Measurements from ENCODE around the gene ROR1.

Gene ROR1

DNA sequence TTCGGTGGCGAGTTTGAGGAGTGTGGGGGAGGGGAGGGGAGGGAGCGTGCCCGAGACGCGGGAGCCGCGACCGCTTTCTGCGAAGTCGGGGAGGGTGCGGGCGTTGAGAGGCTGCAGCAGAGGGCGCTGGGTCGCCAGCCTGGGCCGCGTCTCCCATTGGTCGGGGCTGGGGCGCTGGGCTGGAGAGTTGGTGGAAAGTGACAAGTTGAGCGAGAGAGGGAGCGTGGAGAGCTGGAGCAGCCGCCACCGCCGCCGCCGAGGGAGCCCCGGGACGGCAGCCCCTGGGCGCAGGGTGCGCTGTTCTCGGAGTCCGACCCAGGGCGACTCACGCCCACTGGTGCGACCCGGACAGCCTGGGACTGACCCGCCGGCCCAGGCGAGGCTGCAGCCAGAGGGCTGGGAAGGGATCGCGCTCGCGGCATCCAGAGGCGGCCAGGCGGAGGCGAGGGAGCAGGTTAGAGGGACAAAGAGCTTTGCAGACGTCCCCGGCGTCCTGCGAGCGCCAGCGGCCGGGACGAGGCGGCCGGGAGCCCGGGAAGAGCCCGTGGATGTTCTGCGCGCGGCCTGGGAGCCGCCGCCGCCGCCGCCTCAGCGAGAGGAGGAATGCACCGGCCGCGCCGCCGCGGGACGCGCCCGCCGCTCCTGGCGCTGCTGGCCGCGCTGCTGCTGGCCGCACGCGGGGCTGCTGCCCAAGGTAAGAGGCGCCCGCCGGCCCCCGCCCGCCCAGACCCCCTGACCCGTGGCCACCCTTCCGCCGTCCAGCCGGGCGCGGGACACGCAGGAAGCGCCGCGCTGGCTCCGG, at the start of gene ROR1:
Gene ROR1 (plus strand): TSS at position 203 of the 802 bp plus-strand sequence.
- peak; percentile 80 for DNase-seq

- no peak for DNase-seq
Measured at GRCh38 chr1:63724375-63724899, 49.4 kb upstream of the ROR1 start.

- DNase-seq = no peak
Measured at GRCh38 chr1:63728611-63729226, 45.1 kb upstream of the ROR1 start.

- no peak for DNase-seq
Measured at GRCh38 chr1:63729227-63729620, 44.6 kb upstream of the ROR1 start.

DNA sequence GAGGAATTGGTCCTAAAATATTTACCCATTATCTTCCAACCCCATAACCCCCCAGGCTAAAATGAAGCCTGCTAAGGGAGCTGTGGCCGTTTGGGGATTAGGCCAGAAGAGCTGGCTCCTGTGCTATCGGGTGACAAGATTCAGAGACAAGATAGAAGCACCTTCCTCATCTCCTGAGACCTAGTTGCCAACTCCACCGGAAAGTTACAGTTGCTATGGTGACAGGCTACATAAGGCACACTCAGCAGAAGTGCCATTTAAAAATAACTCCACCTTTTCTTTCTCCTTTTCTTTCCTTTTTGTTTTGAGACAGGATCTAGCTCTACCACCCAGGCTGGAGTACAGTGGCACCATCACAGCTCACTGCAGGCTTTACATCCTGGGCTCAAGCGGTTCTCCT, 43.6 kb upstream of the ROR1 start:
- DNase-seq = no peak

DNA sequence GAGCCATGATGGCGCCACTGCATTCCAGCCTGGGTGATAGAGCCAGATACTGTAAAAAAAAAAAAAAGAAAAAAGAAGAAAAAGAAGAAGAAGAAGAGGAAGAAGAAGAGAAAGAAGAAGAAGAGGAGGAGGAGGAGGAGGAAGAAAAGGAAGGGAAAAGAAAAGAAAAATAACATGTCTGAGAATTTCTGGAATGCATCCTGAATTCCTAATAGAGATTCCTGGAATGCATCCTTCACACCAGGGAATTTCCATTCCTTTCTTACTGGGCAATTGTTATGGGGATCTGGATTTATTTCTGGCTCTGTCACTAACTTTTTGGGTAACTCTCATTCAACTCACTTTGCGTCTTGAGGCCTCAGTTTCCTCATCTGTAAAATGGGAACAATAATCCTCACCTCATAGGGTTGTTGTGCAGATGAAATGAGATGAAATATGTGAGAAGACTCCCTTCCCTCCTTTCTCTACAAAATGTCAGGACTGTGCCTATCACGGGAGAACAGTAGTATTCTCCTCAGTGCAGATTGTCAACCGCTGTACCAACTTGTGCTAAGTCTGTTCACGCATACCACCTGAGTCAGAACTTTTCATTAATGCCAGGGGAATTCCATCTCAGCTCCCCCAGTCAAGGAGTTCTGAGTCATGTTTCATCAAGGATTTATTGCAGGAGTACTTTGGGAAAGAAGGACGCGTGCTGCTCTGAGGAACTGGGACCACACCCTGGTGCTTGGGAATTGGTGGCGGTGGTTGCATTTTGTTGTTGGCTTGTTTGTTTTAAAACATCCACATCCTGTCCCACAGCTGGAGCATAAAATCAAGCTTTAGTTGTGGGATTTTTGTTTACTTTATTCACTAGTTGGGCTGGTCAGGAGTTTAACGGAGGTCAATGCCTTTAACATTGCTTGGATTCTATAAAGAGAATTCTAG, 42.4 kb upstream of the ROR1 start:
- DNase-seq = no peak

GRCh38 chr1:63732666-63733065, 41.2 kb upstream of the ROR1 start:
- no peak for DNase-seq

GRCh38 chr1:63738772-63739171, 35.0 kb upstream of the ROR1 start:
- no peak for DNase-seq

GRCh38 chr1:63739452-63739851, 34.4 kb upstream of the ROR1 start:
- no peak for DNase-seq

DNA sequence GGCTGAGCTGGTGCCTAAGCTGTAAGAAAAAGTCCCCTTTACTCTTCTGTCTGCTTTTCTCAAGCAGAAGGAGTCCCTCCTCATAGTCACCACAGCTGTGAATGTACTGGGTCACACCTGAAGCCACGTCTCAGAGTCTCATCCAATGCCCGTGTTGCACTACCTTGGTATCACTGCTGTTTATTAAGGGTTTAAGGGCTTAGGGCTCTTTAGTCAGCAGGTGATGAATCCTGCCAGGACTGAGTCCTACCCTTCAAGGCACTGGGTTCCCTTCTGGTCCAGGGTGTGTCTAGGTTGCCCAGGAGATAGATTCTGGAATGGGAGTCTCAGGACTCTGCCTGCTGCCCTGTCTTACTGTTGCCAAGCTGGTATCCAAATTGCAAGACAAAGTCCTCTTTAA, 33.4 kb upstream of the ROR1 start:
- DNase-seq = no peak

GRCh38 chr1:63742526-63742925, 31.3 kb upstream of the ROR1 start:
- DNase-seq = no peak

GRCh38 chr1:63743781-63744180, 30.0 kb upstream of the ROR1 start:
- no peak for DNase-seq

- DNase-seq = no peak
Measured at GRCh38 chr1:63746129-63746864, 27.5 kb upstream of the ROR1 start.

DNA sequence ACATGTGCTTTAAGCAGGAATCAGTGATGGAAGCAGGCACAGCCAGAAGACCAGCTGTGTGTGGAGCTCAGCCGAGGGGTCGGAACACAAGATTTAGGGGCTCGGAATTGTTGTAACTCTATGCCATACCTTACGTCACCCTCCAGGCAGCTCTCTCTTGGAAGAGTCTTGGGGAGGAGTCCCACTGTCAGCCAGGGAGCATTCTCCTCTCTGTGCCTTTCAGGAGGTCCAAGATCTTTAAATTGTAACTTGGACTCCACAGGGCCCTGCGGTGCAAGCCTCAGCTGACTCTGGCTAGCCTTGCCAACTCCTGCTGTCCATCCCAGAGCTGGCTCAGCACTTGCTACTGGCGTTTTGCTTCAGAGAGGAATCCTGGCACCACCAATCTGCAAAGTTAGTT, 26.4 kb upstream of the ROR1 start:
- DNase-seq = no peak

DNA sequence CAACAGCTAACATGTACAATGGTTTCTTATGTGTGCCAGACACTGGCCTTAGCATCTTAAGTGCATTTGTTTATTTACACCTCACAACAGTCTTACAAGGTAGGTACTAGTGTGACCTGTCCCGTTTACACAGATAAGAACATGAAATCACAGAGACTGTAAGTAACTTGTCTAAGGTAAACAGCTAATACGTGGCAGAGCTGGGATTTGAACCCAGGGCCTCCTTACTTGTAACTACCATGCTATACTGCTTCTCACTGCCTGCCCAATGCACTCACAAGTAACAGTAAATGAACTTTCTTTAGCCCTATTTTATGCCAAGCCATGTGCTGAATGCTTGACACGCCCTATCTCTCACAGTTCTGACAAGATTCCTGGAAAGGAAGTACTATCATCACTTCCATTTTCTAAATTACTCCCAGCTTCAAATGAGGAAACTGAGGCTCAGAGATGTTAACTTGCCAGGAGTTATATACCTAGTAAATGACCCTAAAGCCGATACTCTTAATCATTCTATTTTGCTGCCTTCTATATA, 25.7 kb upstream of the ROR1 start:
- DNase-seq = no peak

- DNase-seq = no peak
Measured at GRCh38 chr1:63748641-63749040, 25.2 kb upstream of the ROR1 start.

GRCh38 chr1:63750721-63751120, 23.1 kb upstream of the ROR1 start:
- DNase-seq = no peak

DNA sequence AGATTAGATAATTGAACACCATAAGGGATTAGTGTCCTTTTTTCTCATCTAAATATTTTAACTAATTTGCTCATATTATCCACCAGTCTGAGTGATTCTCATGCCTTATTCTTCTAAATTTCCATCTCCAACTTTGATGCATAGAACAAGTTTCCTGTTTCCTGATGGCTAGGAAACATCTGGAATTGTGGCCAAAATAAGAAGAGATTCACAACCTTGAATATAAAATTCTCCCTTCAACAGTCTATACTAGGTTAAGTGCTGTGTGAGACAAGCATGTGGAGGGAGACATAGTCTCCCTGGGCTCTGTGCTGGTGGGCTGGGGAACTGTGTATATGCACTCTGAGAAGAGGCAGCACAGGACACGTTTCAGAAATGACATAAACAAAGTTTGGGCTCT, 21.6 kb upstream of the ROR1 start:
- no peak for DNase-seq

DNA sequence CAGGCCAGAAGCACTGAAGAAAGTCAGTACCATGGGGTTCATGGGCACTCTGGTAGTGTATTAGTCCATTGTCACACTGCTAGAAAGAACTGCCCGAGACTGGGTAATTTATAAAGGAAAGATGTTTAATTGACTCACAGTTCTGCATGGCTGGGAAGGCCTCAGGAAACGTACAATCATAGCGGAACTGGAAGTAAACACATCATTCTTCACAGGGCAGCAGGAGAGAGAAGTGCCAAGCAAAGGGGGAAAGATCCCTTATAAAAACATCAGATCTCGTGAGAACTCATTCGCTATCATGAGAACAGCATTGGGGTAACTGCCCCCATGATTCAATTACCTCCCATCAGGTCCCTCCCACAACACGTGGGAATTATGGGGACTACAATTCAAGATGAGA, 20.2 kb upstream of the ROR1 start:
- DNase-seq = no peak

DNA sequence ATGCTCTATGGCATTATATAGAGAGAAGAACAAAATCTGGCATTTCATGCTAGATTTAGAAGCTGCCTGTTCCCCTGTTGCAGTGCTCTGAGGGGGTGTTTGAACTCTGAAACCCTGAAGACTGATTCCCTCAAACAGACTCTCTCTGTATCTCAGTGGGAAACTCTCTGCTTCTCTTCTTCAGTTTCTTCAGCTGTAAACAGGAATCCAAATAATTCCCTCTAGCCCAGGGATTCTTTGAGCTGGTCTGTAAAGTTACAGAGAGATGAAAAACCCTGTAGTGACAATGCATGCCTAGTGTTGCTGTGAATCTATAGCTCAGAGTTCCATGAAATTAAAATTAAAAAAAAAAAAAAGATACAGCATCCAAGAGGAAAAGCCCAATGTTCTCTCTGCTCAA, 17.0 kb upstream of the ROR1 start:
- DNase-seq = no peak

- DNase-seq = no peak
Measured at GRCh38 chr1:63757334-63757733, 16.5 kb upstream of the ROR1 start.

- DNase-seq = no peak
Measured at GRCh38 chr1:63758791-63759190, 15.0 kb upstream of the ROR1 start.

Measured in NCI-H1694 treated with DMSO at 0.1 percent for 48 hours (cell line).